Astrocyte (in vitro differentiated cells and primary cell): ENCODE measurements around the gene SPPL3.

ENCODE experiments used
- EZH2 ChIP-seq: IDR thresholded peaks from 2 replicates; pipeline ENCODE4 v1.6.1; 2012; ENCODE audit warnings: mild to moderate bottlenecking, low read length, inconsistent platforms; ENCODE audit not compliant: insufficient read depth
- TF ChIP-seq, protein P1 (sequence below): IDR thresholded peaks from 2 replicates; pipeline ENCODE4 v1.5.1; 2011; ENCODE audit warnings: low read depth, mild to moderate bottlenecking, inconsistent platforms, low read length, moderate library complexity; ENCODE audit not compliant: insufficient read depth

DNA sequence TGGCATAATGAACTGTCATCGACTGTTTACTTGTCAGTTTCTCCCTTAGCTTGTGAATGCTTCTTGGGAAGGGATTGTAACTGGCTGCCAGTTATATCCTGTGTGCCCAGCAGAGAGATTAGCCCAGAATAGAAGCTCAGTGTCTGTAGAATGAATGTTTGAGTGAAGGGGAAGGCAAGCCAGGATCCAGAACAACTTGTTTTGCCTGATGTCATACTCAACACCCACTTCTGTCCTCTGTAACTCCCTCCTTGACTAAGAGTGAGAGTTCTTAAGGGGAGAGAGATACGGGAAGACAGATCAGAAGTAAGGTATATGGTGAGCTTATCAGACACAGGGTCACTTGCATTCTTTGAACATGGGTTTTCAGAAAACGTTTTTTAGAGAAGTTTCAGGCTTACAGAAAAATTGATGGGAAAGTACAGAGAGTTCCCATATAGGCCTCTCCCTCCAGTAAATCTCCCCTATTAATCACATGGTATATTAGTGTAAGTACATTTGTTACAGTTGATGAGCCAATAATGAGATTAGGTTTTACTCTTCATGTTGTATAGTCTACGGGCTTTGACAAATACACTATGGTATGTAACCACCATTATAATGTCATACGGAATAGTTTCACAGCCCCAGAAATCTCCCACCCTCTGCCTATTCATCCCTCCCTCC lies 5.6 kb upstream of the SPPL3 start:
- TF ChIP-seq, protein P1, sequence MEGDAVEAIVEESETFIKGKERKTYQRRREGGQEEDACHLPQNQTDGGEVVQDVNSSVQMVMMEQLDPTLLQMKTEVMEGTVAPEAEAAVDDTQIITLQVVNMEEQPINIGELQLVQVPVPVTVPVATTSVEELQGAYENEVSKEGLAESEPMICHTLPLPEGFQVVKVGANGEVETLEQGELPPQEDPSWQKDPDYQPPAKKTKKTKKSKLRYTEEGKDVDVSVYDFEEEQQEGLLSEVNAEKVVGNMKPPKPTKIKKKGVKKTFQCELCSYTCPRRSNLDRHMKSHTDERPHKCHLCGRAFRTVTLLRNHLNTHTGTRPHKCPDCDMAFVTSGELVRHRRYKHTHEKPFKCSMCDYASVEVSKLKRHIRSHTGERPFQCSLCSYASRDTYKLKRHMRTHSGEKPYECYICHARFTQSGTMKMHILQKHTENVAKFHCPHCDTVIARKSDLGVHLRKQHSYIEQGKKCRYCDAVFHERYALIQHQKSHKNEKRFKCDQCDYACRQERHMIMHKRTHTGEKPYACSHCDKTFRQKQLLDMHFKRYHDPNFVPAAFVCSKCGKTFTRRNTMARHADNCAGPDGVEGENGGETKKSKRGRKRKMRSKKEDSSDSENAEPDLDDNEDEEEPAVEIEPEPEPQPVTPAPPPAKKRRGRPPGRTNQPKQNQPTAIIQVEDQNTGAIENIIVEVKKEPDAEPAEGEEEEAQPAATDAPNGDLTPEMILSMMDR = no peak
- TF ChIP-seq EZH2 = no peak
